ENCODE measurements around the gene CHST15. TPM values are rescaled to one million over a fixed set of nuclear protein-coding genes. Genes with fewer than 3 reads are reported as not detected.

Gene CHST15
- polyA plus RNA-seq, 12 donors, result 14.6 to 24.7 (median 17.8) TPM; not detected in 1

DNA sequence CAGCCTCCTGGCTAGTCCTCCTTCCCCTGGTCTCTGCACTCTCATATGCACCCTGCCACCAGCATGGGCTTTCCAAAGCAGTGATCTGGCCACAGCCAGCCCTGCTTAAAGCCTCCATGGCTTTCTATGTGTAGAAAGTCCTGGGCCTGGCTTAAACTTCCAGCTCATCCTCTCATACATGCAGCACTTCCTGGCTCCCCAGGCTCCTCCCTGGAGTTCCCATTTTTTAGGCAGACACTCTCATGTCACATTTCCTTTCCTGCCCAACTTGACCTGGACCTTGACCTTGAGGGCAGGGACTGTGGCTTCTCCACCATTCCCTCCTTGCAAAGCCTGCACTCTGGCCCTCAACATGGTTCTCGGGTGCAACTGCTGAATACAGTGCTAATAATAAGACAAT is 79.5 kb downstream of the CHST15 start:
- no peak for DNase-seq

DNA sequence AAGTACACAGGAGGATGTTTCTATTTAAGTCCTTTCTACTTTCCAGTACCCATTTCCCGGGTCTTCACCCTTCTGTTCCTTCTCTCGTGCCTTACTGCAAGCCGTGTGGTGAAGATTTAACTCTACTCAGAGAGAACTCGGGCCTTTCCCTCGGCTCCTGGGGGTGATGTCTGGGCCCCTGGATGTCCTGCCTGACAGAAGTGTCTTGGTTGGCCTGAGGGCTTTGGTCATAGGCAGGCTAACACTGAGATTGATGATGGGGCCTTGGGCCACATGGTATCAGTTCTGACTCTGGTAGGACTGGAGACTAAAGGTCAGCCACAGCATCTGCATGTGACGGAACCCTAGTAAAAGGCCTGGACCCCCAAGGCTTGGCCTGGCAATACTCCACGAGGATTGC is 80.4 kb downstream of the CHST15 start:
- no peak for DNase-seq

DNA sequence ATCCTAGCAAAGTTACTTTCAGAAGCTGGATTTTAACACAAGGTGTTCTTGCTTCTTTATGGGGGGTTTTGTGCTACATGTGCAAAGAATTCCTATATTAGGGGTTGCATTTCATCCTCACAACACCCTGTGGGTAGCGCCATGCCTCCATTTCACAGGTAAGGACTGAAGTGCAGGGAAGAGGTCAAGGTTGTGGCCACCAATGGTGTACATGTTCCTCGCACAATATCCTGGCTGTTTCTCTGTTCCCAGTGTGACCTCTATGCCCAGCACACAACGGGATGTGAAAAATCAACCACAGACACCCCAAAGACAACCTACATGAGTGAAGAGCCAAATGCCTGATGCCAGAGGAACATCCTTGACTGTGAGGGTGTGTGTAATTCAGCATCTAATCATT is 80.8 kb downstream of the CHST15 start:
- DNase-seq, result no peak

DNA sequence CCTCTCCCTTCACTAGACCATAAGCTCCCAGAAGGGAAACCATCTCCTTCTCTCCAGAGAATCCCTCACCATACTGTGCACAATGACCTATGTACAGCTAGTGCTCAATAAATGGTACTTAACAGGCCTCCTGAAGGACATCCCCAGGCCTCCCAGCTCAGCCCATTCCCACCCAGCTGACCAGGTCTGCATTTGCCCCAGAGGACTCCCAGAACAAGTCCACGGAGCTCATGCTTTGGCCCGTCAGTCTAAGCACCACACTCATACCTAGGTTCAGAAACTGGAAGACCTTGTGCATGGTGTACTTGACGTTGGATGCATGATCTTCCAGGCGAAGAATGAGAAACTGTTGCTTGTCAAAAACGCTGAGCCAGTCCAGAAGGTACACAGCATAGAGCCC is 81.3 kb downstream of the CHST15 start:
- DNase-seq, result no peak

DNA sequence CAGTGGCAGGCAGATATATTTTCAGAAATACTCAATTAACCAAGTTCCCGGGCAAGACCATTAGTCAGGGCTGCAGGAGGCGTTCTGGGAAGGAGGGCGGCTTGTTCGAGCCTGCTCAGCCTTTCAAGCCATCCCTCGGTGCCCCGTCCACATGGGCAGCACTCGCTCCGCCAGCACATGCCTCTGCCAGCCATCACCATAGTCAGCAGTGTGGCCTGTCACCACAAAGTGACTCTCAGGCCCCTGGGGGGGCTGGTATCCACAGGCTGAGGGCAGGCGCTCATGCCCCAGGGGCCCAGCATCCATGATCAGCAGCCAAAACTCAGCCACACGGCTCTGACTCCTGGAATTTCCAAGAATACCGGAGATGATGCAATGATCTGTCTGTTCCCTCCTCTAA is 81.9 kb downstream of the CHST15 start:
- no peak for DNase-seq

DNA sequence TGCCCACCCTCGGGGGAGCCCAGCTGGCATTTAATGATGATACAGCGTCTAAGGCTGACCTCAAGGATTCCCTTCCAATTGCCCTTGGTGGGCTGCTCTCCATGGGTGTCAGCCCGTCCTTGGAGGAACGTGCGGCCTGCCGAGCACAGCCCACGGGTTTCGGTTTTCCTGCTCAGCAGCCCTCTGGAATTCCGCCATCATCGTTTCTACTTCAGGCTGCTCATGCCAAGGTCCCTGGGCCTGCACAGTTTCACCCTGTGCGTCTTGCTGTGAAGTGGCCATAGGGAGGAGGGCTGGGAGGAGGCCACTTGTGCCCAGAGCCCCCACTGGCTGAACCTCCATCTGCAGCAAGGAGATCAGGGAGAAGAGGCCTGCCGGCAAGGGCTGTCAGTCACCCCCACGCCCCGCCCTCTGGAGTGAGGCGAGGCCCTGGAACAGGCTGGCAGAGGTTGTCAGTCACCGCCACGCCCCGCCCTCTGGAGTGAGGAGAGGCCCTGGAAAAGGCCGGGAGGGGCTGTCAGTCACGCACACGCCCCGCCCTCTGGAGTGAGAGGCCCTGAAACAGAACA is 82.8 kb downstream of the CHST15 start:
- DNase-seq, result no peak

DNA sequence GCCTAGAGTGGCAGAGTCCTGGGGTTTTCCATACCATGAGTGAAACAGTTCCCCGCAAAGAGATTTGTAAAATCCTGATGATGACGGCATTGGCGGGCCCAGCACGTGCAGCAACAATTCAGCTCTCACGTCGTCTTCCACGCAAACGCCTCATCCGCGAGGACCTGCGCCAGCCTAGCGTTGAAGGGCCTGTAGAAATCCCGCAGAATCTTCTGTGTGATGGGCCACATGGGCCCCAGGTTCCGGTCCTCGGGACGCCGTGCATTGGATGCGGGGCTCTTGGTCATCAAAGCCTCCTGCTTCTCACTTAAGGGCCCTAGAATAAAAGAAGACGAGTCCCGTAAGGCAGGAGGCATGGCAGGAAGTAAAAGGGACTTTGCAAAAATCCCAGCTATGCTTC is 83.4 kb downstream of the CHST15 start:
- DNase-seq, result no peak

DNA sequence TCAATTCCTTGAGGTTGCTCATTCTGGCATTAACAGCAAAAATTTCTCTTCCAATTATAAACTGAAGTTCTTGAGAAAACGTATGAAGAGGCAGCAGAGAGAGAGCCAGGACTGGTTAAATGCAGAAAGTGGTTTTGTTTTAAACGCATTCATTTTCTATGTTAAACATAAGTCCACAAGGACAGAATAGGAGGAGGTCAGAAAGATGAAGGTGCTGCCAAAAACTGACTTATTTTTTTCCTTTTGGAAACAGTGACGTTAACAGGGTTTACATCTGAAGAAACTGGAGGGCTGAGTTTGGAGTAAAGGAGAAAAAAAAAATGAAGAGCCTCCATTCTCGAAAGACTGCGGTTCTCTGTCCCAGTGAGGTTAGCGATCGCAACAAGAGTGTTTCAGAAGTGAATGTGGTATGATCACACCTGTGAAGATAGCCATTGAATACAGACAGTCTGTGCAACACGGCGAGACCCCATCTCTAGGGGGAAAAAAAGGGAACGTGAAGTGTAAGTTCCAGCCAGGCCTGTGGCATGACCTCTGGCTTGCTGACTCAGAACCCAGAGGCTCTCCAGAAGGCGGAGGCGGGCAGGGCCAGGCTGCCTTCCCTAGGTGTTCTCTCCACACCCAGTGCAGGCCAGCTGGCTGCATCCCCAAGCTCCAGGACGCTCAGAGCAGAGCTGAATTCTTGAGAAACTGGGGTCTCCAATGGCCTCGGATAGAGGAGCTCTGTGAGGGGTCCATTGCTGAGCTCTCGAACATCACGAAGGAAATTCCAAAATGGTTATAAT is 84.0 kb downstream of the CHST15 start:
- peak; percentile 81 for DNase-seq

DNA sequence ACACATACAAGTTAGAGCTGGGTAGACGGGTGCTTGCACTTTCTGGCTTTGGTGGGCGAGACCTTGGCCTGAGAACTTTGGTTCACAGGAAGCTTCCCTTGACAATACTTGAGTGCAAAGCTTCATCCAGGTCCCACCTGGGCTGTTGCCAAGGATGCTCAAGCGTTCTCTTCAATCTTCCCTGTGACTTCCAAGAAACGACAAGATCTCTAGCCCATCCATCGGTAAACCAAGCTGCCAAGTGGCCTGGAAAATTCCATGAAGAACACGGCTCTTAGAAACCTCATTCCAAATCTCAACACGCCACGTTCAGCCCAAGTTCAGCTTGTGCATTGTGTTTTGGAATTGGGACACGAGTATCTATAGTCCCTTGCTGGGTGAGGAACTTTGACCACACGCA is 84.7 kb downstream of the CHST15 start:
- DNase-seq, result peak; percentile 81

DNA sequence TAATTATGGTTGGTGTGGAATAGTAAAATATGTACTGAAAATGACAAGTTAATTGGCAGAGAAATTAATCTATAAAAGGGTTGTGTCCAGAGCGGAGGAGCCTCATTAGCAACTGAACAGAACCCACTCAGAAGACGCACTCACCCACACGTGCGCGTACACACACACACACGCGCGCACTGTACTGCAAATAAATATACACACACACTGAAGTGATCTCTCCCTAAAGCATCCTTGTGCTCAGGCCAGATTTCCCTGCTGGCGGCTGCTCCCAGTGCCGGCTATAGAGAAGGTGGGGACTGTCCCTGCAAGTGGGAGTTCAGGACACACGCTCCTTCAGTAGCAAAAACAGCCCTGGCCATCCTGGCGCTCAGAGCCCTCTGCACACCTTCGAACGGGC is 85.2 kb downstream of the CHST15 start:
- DNase-seq, result no peak

DNA sequence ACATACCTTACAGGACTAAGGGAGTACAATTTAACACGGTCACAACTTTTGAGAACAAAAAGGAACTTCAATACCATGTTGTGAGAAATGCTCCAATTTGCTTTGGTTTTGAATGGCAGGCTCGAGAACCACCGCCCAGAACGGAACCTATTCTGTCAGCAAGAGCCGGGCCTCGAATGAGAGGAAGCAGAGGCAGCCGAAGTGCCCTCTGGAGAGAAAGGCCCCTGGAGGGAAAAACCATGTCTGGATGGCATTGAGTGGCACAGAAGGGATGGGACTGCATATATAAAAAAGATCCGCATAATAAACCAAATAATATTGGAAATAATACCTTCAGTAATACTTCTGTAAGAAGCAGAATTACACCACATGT is 85.6 kb downstream of the CHST15 start:
- DNase-seq, result no peak

DNA sequence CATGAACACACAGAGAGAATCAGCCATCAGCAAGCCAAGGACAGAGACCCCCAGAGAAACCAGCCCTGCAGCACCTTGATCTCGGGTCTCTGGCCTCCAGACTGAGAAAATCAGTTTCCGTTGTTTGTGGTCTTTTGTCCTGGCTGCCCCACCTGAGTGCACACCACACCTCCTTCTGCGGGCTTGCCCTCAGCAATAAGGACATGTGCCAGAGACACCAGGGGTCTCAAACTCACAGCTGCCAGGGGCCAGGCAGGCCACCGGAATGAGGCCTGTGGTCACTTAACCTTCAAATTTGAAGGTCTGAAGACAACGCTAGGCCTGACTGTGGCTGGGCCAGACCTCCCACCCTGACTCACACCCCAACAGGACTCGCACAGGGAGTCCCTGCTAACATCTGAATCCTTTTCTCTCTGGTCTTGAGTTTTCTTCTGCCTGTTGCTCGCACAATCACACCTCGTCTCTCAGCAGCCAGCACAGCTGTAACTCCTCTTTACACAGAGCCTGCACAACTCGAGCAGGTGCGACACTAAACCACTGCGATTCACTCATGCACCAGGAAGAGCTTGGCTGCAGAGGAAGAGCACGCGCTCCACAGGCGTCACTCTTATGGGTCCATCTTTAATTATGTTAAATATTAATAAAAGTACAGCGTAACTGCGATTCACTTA is 86.2 kb downstream of the CHST15 start:
- no peak for DNase-seq

DNA sequence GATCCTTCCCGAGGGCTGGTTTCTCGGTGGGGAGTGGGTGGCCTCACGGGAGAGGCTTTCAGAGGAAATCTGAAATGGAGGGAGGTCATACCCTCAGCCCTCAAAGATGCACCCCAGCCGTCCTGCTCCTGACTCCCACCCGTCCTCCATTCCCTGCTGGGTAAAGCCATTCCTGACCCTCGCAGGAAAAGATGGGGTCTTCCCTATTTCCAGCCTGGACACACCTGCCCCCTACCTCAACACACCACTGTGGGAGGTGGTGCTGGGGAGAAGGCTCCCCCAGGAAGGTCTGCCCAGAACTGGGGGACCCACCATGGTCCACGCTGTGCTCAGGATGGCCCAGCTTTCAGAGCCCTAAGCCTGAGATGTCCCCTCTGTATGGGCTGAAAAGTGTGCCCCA is 86.9 kb downstream of the CHST15 start:
- no peak for DNase-seq

DNA sequence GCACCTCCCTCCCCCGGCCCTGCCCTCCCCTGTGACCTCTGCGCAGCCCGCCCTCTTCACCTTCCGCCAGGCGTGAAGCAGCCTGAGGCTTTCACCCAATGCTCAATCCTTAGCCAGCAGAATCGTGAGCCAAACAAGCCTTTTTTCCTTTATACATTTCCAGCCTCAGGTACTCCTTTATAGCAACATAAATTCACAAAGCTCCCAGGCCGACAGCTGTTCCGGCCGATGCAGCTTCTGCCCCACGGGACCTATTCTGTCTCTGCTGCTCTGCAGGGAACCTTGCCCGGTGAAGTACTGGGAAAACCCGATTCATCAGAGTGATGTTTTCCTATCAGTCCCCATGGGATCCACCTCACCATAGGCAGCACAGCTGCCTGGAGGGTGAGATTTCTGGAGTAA is 87.4 kb downstream of the CHST15 start:
- DNase-seq, result no peak

DNA sequence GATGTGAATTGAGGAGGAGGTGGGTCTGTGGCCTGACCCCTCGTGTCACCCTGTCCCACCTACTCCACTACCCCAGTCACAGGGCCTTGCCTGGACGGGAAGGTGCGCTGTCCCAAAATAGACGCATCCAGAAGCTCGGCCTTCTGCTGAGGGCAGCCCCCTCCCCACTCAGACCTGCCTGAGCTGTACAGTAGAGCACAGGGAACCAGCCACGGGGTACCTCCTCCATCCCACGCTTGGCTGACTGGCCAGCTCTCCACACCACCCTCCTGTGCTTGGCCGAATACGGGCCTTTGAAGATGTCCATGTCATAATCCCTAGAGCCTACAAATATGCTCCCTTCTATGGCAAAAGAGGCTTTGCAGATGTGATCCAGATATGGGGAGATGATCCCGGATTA is 88.3 kb downstream of the CHST15 start:
- DNase-seq, result no peak

DNA sequence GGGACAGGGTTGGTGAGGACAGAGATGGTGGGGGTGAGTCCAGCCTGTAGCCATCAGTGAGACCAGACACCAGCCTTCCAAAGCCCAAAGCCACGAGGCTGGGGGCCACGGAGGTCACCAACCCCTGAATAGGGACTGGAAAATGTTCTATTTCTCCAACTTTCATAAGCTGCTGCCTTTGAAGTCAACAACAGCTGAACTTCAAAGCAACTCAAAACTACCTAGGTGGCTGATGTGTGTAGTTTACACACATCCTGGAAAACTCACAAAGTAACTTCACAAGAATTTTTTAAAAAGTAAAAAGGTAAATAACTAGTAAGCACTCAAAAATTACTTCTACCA is 88.8 kb downstream of the CHST15 start:
- DNase-seq, result no peak

DNA sequence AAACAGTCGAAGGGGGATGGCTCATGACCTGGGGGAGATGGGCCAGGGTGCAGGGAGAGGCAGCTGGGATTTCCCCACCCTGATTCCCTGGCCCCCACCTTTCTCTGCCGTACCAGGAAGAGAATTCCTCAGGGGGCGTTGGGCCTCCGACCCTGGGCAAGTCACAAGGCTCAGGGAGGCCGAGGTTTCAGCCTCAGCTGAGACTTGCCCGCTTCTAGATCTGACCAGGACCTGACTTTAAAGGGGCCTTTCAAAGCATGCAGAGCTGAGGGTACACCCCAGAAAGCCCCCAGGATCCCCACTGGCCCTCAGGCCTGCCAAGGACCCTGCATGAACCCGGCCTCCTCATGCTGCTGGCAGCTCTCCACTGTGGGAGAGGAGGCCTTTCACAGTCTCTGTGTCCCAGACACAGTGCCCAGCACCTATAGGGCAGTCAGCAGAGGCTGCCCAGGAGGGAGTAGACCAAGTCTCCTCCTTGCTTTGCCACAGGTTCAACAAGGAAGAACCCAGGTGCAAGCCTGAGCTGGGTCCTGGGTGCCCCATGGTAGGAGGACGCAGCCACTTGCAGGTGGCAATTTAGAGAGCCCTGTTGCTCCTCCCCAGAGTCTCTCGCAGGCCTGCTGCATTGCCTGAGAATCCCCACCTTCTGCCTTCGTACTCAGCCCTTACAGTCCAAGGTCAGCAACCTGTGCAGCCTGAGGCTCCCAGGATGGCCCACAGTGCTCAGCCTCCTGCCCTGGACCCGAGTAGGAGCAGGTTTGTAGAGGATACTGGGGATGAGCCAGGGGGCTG is 89.3 kb downstream of the CHST15 start:
- no peak for DNase-seq

DNA sequence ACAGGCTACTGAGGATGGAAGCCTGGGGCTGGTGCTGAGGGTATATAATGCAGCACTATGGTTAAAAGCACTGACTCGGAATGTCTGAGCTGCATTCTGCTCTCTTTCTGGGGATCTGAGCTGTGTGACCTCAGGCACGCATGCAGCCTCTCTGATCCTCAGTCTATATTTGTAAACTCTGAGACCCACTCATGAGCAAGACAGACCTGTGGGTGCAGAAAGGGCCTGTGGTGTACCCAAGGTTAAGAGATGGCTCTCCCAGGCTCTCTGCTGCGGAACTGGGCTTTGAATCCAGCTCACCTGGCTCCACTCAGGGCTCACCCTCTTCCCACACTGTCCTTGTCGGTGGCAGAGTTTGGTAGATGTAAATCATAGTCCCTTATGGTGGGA is 89.9 kb downstream of the CHST15 start:
- no peak for DNase-seq

DNA sequence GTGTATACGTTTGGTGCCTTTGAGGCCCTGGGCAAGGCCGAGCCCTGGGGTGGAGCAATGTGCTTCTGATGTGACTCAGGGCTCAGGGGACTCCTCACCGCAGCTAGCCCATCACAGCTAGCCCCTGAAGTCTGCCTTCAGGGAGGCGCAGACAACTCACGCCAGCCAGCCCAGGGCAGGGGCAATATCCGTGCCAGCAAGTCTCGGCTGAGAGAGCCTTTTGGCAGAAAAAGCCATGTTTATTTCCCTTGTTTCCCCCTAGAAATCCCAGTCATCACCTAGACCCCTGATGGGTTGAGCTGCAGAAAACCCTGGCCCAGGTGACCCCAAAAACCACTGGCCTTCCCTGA is 90.4 kb downstream of the CHST15 start:
- no peak for DNase-seq

DNA sequence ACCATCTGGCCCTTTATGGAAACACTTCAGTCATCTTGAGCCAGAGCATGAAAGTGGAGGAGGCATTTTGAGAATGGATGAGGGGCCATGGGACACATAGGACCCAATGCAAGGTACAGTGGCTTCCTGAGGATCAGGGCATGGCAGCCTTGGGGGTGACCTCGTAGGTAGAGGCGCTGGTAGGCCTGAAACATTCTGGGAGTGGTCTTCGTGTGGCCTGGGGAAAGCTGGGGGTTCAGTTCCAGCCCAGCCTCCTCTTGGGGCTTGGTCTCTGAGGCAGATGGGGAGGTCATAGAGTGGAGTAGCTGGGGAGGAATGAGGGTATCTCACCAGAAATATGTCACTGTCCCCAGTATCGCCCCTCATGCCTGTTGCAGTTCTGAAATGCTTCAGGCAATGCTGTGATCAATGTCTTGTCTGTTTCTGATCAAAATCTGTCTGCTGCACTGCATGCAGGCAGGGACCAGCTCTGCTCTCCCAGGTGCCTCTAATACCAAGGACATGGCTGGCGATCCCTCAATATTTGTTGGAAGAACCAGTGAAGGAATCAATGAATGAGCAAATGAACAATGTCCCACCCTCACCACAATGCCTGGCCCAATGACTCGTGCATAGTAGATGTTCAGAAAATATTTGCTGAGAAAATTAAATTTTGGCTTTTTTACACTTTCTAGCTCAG is 90.9 kb downstream of the CHST15 start:
- no peak for DNase-seq

DNA sequence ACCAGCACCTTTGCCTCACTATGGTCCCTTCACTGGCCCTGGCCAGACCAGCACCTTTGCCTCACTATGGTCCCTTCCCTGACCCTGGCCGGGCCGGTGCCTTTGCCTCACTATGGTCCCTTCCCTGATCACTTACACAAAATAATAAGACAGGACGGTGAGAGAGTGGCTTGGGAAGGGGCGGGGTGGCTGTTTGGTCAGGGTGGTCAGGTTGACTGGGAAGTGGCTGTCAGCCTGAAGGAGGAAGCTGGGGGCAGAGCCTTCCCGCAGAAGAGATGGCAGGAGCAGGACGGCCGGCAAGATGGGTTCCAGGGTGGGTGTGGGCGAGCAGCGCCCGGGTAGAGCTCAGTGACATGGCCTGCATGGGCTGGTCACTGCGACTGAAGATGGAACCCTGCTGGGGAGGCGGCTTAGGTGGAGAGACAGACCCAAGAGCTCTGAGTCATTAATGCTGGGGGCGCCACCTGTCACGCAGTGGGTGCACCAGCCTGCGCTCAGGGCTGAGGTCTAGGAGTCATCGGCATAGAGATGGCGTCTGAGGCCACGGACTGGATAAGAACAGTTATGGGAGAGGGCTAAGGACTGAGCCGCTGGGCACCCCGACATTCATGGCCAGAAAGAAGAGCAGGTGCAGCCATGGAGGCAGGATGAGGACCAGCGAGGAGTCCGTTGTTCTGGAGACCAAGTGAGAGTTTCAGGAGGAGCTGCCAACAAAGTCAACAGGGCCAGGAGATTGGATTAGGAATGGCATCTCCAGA is 91.8 kb downstream of the CHST15 start:
- DNase-seq, result no peak

DNA sequence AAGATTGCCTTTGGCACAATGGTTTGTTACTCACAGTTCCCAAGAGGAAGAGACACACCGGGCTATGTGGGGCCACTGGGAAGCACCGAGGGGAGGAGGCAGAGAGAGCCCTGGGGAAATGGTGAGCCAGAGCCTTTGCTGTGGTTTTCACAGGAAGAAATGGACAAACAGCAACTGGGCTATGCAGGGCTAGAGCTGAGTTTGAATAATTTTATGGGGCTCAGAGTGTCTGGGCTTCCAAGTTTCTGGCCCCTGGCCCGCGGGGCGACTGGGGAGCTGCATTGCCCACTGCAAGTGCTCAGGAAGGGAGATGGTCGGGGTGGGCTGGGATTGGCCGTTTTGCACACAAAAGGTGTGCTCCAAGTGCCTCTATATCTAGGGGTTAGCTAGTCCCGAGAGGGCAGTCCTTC is 92.6 kb downstream of the CHST15 start:
- no peak for DNase-seq

All from muscle of arm (tissue), 12 donors.